Transverse colon (tissue), 3 donors: ENCODE results near the gene NDUFV1.

Experiments used
- CTCF ChIP-seq, 5 experiments: fragments of 200-600 bp in 3 of 5; fragments of 450-650 bp in 2 of 5; sonication (generic) in 3 of 5; IDR thresholded peaks; 1 replicate in 2 of 5; 2 replicates in 3 of 5; pipeline ENCODE4 v1.5.1; 2016 to 2017; ENCODE audit warnings: antibody characterized with exemption in 5 of 5, inconsistent platforms in 3 of 5, mild to moderate bottlenecking in 2 of 5, moderate library complexity in 1 of 5
- EP300 ChIP-seq: sonication (generic); formaldehyde crosslinking; IDR thresholded peaks from one replicate; pipeline ENCODE4 v1.6.1; 2017; ENCODE audit warnings: antibody characterized with exemption, low read depth
- POLR2A ChIP-seq: fragments of 450-650 bp; IDR thresholded peaks from one replicate; pipeline ENCODE4 v1.6.1; 2016; ENCODE audit warnings: antibody characterized with exemption, mild to moderate bottlenecking, moderate library complexity

GRCh38 chr11:67577951-67578350 is 28.8 kb upstream of the NDUFV1 start:
- TF ChIP-seq CTCF (IDR thresholded peaks at IDR 0.05) (no peak), POLR2A (no peak), EP300 (no peak)
